ENCODE measurements around the gene TSPO.

Gene TSPO

GRCh38 chr22:43159484-43160178 lies 8.3 kb downstream of the TSPO start:
- DNase-seq: no peak

GRCh38 chr22:43160497-43161126 lies 9.3 kb downstream of the TSPO start:
- DNase-seq: no peak

DNA sequence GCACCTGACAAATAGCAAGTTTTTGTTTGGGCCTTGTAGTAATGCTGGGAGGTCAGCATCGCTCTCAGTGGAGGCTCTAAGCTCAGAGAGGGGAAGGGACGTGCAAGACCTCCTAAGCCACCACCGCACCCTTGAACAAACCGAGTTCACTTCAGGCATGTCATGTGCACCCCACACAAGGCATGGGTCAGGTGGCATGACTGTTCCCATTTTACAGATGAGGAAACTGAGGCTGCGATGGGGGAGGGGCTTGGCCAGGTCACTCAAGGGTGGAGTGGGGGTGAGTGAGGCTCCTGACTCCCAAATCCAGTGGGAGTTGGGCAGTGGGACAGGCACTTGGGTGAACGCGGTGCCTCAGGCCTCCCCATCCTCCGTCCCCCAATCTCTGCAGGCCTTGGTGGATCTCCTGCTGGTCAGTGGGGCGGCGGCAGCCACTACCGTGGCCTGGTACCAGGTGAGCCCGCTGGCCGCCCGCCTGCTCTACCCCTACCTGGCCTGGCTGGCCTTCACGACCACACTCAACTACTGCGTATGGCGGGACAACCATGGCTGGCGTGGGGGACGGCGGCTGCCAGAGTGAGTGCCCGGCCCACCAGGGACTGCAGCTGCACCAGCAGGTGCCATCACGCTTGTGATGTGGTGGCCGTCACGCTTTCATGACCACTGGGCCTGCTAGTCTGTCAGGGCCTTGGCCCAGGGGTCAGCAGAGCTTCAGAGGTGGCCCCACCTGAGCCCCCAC lies 11.2 kb downstream of the TSPO start:
- DNase-seq: no peak

DNA sequence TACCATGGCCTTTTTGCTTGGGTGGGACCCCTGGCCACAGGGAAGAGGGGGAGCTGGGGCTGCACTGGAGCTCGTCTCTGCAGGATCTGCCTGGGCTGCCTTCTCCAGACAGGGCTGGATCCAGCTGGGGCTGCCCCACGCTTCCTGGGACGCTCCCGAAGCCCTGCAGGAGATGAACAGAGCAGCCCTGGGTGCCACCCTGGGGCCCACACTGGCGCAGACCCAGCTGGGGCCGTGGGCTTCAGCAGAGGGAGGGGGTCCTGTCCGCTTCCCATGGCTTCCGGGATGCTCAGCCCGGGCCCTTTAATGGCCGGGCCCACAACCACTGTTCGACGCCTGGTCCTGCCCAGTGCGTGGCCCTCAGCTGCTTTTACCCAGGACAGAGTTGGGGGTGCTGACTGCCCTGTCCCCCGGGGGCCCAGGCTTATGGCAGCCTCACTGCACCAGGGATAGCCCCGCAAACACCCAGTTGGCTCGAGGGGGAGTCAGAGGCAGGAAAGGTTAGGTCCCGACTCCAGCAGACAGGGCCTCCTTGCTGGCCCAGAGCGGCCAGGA lies 12.0 kb downstream of the TSPO start:
- no peak for DNase-seq

DNA sequence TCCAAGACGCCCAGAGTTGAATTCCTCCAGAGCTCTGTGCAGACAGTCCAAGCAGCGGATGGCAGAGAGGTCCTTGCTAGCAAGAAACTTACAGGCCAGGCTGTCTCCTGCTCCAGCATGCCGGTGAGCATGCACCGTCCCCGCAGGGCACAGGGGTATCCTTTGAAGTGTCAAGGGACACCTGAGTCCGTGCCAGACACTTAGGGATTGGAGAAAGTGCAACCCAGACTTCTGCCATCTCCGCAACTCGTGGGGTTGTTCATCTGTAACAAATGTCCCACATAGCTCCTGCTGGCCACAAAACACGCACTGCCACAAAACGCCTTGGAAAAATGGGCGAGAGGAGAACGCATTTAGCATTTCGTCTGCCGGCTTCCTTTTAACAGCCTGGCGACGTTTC lies 13.3 kb downstream of the TSPO start:
- DNase-seq: no peak

GRCh38 chr22:43166132-43166930 lies 15.0 kb downstream of the TSPO start:
- DNase-seq: no peak

GRCh38 chr22:43167001-43167589 lies 15.7 kb downstream of the TSPO start:
- no peak for DNase-seq

- no peak for DNase-seq
Observed at GRCh38 chr22:43168471-43169309, 17.3 kb downstream of the TSPO start.

GRCh38 chr22:43169310-43170130 lies 18.2 kb downstream of the TSPO start:
- DNase-seq: no peak

DNA sequence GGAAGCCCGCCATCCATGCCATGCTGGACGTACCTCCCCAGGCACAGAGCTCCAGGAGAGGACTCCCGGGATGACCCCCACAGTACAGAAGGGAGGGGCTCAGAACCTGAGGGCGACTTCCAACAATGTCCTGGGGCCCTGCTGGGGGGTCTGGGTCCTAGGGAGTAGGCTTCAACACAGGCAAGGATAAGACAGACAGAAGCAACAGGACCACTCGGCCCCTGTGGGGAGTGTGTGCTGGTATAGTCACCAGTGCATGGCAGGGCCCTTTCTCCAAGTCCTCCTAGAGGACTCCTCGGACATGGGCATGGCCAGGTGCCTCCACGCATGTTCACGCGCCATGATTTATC lies 18.7 kb downstream of the TSPO start:
- DNase-seq: no peak

GRCh38 chr22:43171019-43171491 lies 19.7 kb downstream of the TSPO start:
- no peak for DNase-seq

DNA sequence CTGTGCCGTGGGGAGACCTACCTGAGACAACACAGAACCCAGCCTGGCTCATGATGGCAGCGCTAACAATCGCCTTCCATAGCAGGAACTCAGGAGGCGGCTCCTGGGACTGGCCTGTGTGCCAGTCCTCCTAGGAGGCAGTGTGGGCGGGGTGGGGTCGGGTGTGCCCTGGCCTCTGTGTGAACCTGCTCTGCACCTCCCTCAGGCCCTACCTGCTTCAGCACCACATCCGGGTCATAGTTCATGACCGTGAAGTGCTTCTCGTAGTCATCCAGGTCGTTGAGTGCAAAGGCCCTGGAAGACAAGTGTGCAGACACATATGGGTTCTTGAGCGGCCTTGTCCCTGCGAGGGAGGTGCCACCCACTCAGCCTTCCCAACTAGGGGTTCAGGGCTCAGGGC lies 20.2 kb downstream of the TSPO start:
- no peak for DNase-seq

DNA sequence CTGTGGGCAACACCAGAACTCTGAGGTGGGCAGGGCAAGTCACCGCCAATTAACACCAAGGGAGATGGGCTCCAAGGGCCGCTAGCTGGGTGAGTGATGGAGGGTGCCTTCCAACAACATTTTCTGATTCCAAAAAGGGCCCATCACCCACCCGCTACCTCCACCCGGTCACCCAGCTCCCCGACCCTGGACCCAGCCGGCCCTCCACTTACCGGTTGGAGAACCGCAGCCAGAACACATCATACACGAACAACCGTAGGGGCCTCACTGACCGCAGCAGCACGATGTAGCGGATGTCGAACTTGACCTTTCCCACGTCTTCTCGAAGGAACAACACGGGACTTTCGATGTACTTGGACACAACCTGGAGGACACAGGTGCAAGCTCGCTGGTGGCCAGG lies 20.8 kb downstream of the TSPO start:
- no peak for DNase-seq

DNA sequence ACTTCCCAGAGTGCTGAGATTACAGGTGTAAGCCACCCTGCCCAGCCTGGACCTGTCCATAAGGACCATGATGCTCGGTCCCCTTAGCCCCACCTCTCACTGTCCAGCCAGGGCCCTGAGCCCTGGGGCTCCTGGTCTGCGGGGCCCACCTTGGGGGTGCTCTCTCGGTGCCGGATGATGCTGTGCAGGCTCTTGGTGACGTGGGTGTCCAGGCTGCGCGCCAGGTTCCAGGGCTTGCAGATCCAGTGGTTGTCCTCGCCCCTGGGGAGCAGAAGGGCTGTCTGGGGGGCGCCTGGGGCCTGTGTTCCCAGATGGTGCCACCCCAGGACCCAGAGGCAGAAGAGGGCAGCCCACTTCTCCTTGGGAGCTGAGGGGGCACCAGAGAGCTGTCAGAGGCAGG lies 22.2 kb downstream of the TSPO start:
- no peak for DNase-seq

DNA sequence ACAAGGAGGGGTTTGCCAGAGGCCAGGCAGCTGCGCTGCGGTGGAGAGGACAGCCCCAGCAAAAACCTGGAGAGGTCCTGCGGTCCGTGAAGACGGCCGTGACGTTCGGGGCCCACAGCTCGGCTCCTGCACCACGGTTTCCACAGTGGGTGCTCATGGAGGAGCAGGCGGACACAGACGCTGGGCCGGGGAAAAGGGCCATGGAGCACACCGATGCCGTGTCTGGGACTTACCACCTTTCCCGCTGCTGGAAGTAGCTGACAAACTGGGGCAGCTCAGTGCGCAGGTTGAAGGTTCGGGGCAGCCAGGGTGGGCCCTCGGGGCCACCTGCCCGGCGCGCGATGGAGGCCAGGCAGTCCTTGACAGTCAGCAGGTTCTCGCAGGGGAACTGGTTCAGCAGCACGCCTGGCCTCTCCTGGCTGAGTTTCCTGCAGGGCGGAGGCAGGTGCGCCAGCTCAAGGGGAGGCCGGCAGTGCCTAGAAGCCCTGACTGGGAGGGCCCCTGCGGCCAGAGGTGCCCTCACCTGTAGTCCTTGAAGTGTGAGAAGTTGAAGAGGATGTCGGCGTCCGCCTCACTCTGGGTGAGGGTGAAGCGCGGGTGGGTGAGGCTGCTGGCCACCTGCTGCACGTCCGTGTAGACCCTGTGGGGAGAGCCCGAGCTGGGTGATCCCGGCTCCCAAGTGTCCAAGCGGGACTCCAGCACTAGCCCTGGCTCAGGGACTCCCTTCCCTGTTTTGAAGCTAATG lies 22.8 kb downstream of the TSPO start:
- no peak for DNase-seq

DNA sequence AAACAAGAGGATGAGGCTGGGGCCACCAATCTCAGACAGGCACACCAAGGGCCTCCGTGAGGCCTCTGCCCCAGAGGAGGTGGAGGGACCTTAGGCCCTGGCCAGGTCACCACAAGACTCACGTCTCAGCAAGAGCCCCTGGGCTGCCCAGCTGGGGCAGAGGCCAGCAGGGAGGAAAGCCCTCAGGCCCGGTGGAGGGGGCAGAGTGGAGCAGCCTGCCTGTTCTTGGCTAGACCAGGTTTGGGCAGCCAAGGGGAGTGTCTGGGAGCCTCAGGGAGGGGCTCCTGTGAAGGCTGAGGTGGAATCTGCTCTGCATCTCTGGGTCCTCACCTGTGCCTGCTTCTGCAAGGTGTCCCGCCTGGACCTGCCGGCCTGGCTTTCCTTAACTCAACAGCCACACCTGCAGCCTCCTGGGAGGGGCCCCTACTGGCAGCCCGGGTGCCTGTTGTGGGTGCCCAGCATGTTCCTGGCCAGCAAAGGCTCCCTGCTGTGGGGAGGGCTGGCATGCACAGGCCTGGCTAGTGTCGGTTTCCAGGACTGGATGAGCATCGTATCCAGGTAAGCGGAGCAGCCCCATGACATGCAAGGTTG lies 23.7 kb downstream of the TSPO start:
- DNase-seq: no peak

- DNase-seq: no peak
Observed at GRCh38 chr22:43176090-43176489, 24.7 kb downstream of the TSPO start.

- no peak for DNase-seq
Observed at GRCh38 chr22:43177479-43177878, 26.1 kb downstream of the TSPO start.

DNA sequence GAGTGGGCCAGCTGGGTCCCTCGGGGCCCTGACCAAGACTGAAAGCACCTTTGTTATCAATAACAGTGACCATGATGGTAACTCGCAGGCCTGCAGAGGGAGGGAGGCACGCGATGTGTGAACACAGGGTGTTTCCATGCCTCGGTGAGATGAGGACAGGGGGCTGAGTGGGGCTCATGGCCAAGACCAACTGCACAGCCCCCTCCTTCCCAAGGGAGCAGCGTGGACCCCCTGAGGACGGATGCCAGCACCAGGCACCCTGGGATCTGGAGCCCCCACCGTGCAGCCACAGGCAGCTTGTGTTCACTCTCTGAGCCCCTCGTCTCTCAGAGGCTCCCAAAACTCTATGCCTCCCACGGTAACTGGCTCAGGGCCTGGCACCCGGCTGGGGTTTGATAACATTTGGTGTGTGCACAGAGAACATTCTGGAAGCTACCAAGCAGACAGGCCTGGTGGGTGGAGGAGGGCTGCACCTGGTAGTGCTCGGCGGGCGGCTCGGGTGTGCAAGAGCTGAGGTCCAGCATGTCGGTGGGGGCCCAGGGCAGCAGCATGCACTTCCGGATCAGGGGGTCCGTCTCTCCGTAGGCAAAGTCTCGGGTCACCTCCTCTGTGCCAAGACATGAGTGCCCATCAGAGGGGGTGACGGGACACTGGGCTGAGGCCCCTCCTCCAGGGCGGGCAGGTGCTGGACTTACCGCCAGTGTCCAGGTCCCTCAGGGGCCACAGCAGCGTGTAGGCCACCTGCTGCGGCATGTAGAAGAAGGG lies 28.0 kb downstream of the TSPO start:
- DNase-seq: no peak
